ENCODE measurements around the gene ENPP5.
"Not testable (repeated sequence)": the region's sequence is repeated elsewhere in the genome, so short reads cannot be mapped to it uniquely, and the experiment has no call there.

DNA sequence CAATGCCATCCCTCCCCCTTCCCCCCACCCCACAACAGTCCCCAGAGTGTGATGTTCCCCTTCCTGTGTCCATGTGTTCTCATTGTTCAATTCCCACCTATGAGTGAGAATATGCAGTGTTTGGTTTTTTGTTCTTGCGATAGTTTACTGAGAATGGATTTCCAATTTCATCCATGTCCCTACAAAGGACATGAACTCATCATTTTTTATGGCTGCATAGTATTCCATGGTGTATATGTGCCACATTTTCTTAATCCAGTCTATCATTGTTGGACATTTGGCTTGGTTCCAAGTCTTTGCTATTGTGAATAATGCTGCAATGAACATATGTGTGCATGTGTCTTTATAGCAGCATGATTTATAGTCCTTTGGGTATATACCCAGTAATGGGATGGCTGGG lies 39.5 kb downstream of the ENPP5 start:
- not testable (repeated sequence) for TF ChIP-seq POLR2A (IDR thresholded peaks at IDR 0.05; ENCODE audit: low read depth, low read length); PAX5 (IDR thresholded peaks at IDR 0.05; ENCODE audit: insufficient read depth, low read length, severe bottlenecking)

All from GM12891 (cell line).